HCT116 (cell line): ENCODE data around the gene CYP24A1. TPM values are rescaled to one million over a fixed set of nuclear protein-coding genes. Genes with fewer than 3 reads are reported as not detected.

Experiments
- ATAC-seq: fragments of 200-7000 bp; cut with Tn5 transposase; 2 replicates; pipeline ENCODE4 v1.9.1; 2020; ENCODE audit warnings: mild to moderate bottlenecking, moderate library complexity
- BruUV-seq: library from RNA; stranded (reverse); fragments of 400-500 nt; replicated peaks from 2 replicates; lab custom pipeline; 2021; lab: Mats Ljungman, UMichigan
- CTCF ChIA-PET: fragments of 300-600 bp; sonication (Branson Sonifier 250); formaldehyde crosslinking; loops from one replicate; lab custom pipeline; 2021; ENCODE audit warnings: antibody characterized with exemption; lab: Charles Lee
- POLR2A ChIA-PET: fragments of 300-600, 350-600 bp; sonication (Branson Sonifier 250); formaldehyde crosslinking; loops from one replicate; lab custom pipeline; 2021; ENCODE audit warnings: antibody characterized with exemption; lab: Charles Lee
- RAD21 ChIA-PET, 2 experiments: fragments of 300-600 bp; sonication (Branson Sonifier 250); formaldehyde crosslinking; loops; one replicate each; lab custom pipeline; 2023; ENCODE audit warnings: low total read pairs in 2 of 2; ENCODE audit not compliant: uncharacterized antibody in 2 of 2, unreplicated experiment in 2 of 2, low non-redundant PET in 1 of 2; lab: Charles Lee
- DNase-seq: peaks from one replicate; pipeline ENCODE4 v3.0.0-alpha.2; 2010; ENCODE audit warnings: low read depth, low spot score
- H2AFZ ChIP-seq: fragments of 200-600 bp; shearing (Covaris generic), sonication (generic); 2 replicates; pipeline ENCODE4 v1.6.1; 2017; ENCODE audit warnings: low read depth, mixed run types, mixed read lengths, antibody characterized with exemption, low read length; ENCODE audit not compliant: poor library complexity, severe bottlenecking
- H3K27ac ChIP-seq: 2 replicates; pipeline ENCODE4 v1.5.1; 2012; ENCODE audit warnings: low read depth, low read length
- H3K27me3 ChIP-seq: fragments of 200-600 bp; sonication (generic); 2 replicates; pipeline ENCODE4 v1.6.1; 2016; ENCODE audit warnings: mixed run types, low read length, mixed read lengths; ENCODE audit not compliant: insufficient read depth
- H3K36me3 ChIP-seq, 2 experiments: fragments of 200-500 bp in 1 of 2; fragments of 200-600 bp in 1 of 2; sonication (Bioruptor generic) in 1 of 2; sonication (generic) in 1 of 2; 2 replicates each; pipeline versions ENCODE4 v1.5.1 to v1.6.1; 2014 to 2016; ENCODE audit warnings: low read length in 2 of 2, inconsistent platforms in 1 of 2, mixed read lengths in 1 of 2, mixed run types in 1 of 2; ENCODE audit not compliant: insufficient read depth in 2 of 2, control insufficient read depth in 1 of 2
- H3K4me1 ChIP-seq, 2 experiments: fragments of 200-600 bp in 1 of 2; sonication (generic) in 1 of 2; 2 replicates each; pipeline versions ENCODE4 v1.5.1 to v1.6.1; 2012 to 2017; ENCODE audit warnings: low read length in 2 of 2, inconsistent platforms in 1 of 2, mild to moderate bottlenecking in 1 of 2, mixed read lengths in 1 of 2, mixed run types in 1 of 2, moderate library complexity in 1 of 2; ENCODE audit not compliant: insufficient read depth in 2 of 2, control insufficient read depth in 1 of 2
- H3K4me2 ChIP-seq: fragments of 200-600 bp; sonication (generic); 2 replicates; pipeline ENCODE4 v1.6.1; 2017; ENCODE audit warnings: mixed run types, low read length, mixed read lengths
- H3K4me3 ChIP-seq, 2 experiments: fragments of 200-600 bp in 1 of 2; sonication (generic) in 1 of 2; replicated peaks in 1 of 2; 2 replicates each; pipeline ENCODE4 v1.5.1; 2011 to 2016; ENCODE audit warnings: low read length in 2 of 2, control low read depth in 1 of 2, low read depth in 1 of 2, mild to moderate bottlenecking in 1 of 2, mixed read lengths in 1 of 2, mixed run types in 1 of 2
- H3K79me2 ChIP-seq: fragments of 200-600 bp; sonication (generic); 2 replicates; pipeline ENCODE4 v1.6.1; 2017; ENCODE audit warnings: mild to moderate bottlenecking, mixed run types, low read length, moderate library complexity, mixed read lengths; ENCODE audit not compliant: insufficient read depth
- H3K9ac ChIP-seq: fragments of 200-600 bp; sonication (generic); 2 replicates; pipeline ENCODE4 v1.6.1; 2016; ENCODE audit warnings: low read length, mixed read lengths
- H3K9me2 ChIP-seq: fragments of 200-600 bp; sonication (generic), shearing (Covaris generic); 2 replicates; pipeline ENCODE4 v1.6.1; 2017; ENCODE audit warnings: mixed run types, mild to moderate bottlenecking, moderate library complexity; ENCODE audit not compliant: insufficient read depth
- H3K9me3 ChIP-seq, 2 experiments: fragments of 200-500 bp in 1 of 2; fragments of 200-600 bp in 1 of 2; sonication (Bioruptor generic) in 1 of 2; sonication (generic) in 1 of 2; 2 replicates each; pipeline ENCODE4 v1.6.1; 2014 to 2017; ENCODE audit warnings: low read length in 2 of 2, mixed read lengths in 2 of 2, inconsistent platforms in 1 of 2, low read depth in 1 of 2, mild to moderate bottlenecking in 1 of 2, mixed run types in 1 of 2, moderate library complexity in 1 of 2; ENCODE audit not compliant: control insufficient read depth in 1 of 2, insufficient read depth in 1 of 2
- H4K20me1 ChIP-seq: fragments of 200-600 bp; sonication (generic), shearing (Covaris generic); 2 replicates; pipeline ENCODE4 v1.6.1; 2017; ENCODE audit warnings: mixed run types, mild to moderate bottlenecking, moderate library complexity; ENCODE audit not compliant: insufficient read depth
- ATF3 ChIP-seq: IDR thresholded peaks from 2 replicates; pipeline ENCODE4 v1.6.1; 2012
- CBX3 ChIP-seq: IDR thresholded peaks from 2 replicates; pipeline ENCODE4 v1.6.1; 2012; ENCODE audit warnings: low read depth
- CEBPB ChIP-seq: IDR thresholded peaks from 2 replicates; pipeline ENCODE4 v1.6.1; 2012; ENCODE audit warnings: low read depth
- ELF1 ChIP-seq: IDR thresholded peaks from 2 replicates; pipeline ENCODE4 v1.6.1; 2012; ENCODE audit warnings: low read depth, borderline replicate concordance
- EZH2 ChIP-seq: fragments of 200-600 bp; sonication (generic); IDR thresholded peaks from 2 replicates; pipeline ENCODE4 v1.6.1; 2017; ENCODE audit warnings: antibody characterized with exemption, mixed run types
- JUND ChIP-seq: IDR thresholded peaks from 2 replicates; pipeline ENCODE4 v1.6.1; 2012
- POLR2AphosphoS5 ChIP-seq: IDR thresholded peaks from 2 replicates; pipeline ENCODE4 v1.6.1; 2011; ENCODE audit warnings: mild to moderate bottlenecking, low read depth, low read length, moderate library complexity
- RAD21 ChIP-seq: IDR thresholded peaks from 2 replicates; pipeline ENCODE4 v1.6.1; 2012; ENCODE audit warnings: low read depth, mild to moderate bottlenecking
- SRF ChIP-seq: IDR thresholded peaks from 2 replicates; pipeline ENCODE4 v1.6.1; 2012; ENCODE audit warnings: low read depth
- TCF7L2 ChIP-seq: IDR thresholded peaks from 2 replicates; pipeline ENCODE4 v1.7.0; 2011; ENCODE audit warnings: borderline replicate concordance, inconsistent platforms; ENCODE audit not compliant: insufficient read depth, insufficient read length; ENCODE audit errors: extremely low read depth
- intact Hi-C: fragments of 100-400 bp; cut with micrococcal nuclease; formaldehyde crosslinking; loops from 2 replicates; pipeline ENCODE4 v1.10.0; 2022
- total RNA-seq: library from RNA; stranded (reverse); gene quantifications from one replicate; pipeline ENCODE4 v1.2.1, GENCODE V29; 2021; ENCODE audit not compliant: unreplicated experiment
- TF ChIP-seq, protein P1 (sequence below): IDR thresholded peaks from 2 replicates; pipeline ENCODE4 v1.6.1; 2011; ENCODE audit warnings: mild to moderate bottlenecking, low read length, moderate library complexity; ENCODE audit not compliant: insufficient replicate concordance; ENCODE audit errors: extremely low read depth
- TF ChIP-seq, protein P2 (sequence below): IDR thresholded peaks from 2 replicates; pipeline ENCODE4 v1.6.1; 2012
- TF ChIP-seq, protein P3 (sequence below), 3 experiments: fragments of 200-600 bp in 1 of 3; sonication (generic) in 1 of 3; IDR thresholded peaks in 2 of 3; conservative IDR thresholded peaks in 1 of 3; 2 replicates each; pipeline ENCODE4 v1.5.1; 2012 to 2017; ENCODE audit warnings: low read depth in 2 of 3, low read length in 2 of 3, antibody characterized with exemption in 1 of 3, borderline replicate concordance in 1 of 3, control low read depth in 1 of 3, mild to moderate bottlenecking in 1 of 3, mixed read lengths in 1 of 3, mixed run types in 1 of 3, moderate library complexity in 1 of 3; ENCODE audit not compliant: insufficient read depth in 1 of 3

The CYP24A1 gene
- total RNA-seq, 1 experiment from 2014 or later = 267 TPM

DNA sequence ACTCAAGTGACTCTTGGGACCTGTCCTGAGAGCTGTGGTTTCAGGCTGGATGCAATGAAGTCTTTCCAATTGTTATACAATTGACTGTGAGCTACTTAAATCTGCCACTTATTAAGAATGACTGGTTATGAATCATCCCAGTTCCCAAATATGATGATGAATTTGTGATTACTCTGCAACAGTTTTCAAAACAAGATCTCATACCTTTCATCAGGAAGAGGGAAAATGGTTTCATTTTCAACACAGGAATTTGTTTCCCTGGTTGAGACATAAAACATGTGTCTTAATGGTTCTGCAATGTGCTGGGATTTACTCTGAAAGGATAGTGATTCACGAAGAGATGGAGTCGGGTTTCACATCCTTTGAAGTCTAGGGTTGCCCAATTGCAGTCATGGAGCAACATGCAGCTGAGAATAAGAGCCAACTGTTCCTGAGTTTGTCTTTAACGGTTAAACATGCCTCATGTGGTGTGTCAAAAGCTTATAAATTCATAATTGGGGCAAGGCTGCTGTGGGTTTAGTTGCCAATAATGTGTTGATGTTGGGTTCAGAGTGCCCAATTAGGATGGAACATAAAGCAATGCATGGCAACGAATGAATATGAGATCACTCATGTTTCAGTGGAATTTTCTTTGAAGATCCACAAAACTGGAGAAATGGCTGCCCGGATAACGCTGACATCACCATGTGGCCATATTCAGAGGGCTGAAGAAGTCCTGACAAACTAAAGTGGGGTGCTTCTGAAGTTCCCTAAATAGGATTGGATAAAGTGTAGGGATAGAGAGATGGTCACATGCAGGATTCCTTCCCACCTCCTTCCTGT, 41.0 kb downstream of the CYP24A1 start (continued):
- TF ChIP-seq, protein P1, sequence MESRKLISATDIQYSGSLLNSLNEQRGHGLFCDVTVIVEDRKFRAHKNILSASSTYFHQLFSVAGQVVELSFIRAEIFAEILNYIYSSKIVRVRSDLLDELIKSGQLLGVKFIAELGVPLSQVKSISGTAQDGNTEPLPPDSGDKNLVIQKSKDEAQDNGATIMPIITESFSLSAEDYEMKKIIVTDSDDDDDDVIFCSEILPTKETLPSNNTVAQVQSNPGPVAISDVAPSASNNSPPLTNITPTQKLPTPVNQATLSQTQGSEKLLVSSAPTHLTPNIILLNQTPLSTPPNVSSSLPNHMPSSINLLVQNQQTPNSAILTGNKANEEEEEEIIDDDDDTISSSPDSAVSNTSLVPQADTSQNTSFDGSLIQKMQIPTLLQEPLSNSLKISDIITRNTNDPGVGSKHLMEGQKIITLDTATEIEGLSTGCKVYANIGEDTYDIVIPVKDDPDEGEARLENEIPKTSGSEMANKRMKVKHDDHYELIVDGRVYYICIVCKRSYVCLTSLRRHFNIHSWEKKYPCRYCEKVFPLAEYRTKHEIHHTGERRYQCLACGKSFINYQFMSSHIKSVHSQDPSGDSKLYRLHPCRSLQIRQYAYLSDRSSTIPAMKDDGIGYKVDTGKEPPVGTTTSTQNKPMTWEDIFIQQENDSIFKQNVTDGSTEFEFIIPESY = no peak
- TF ChIP-seq ELF1 (no peak; the same call in 1 of the 2 replicates), ATF3 (no peak), JUND (peak; percentile 82)
- TF ChIP-seq, protein P2, sequence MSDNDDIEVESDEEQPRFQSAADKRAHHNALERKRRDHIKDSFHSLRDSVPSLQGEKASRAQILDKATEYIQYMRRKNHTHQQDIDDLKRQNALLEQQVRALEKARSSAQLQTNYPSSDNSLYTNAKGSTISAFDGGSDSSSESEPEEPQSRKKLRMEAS = peak; percentile 84

GRCh38 chr20:54131675-54132611, 41.8 kb downstream of the CYP24A1 start:
- Histone ChIP-seq H3K4me2 (peak overlapping the region; percentile 42), H3K4me3 (peak overlapping the region in 1 of 2 experiments; percentile 2; a peak in 1 of 4 replicates), H4K20me1 (no peaks in the 10 kb centered on the region), H3K27me3 (no peaks in the 10 kb centered on the region), H3K27ac (peak overlapping the region; percentile 98), H3K9ac (peak overlapping the region; percentile 72), H2AFZ (no peak overlapping the region), H3K4me1 (peaks cover 51 to 80% of the 10 kb centered on the region in 2 experiments), H3K9me2 (no peaks in the 10 kb centered on the region), H3K79me2 (no peaks in the 10 kb centered on the region), H3K9me3 (no peaks in the 10 kb centered on the region; a peak in 1 of 4 replicates), H3K36me3 (peaks cover 0 to 10% of the 10 kb centered on the region in 2 experiments; a peak in 1 of 4 replicates)
- CTCF ChIA-PET = interaction anchor here (2.5 kb wide), 1 partner anchor 28 kb away, joined by 11 read pairs; no protein-coding TSS in a partner anchor
- RAD21 ChIA-PET = interaction anchor here in 1 of 2 experiments (1.1 kb wide), 1 partner anchor 17 kb away, joined by 5 read pairs; no protein-coding TSS in a partner anchor
- DNase-seq = no peak
- no peak for ATAC-seq
- POLR2A ChIA-PET = interaction anchor here (3.0 kb wide), 1 partner anchor 38 kb away, joined by 14 read pairs; no protein-coding TSS in a partner anchor
- intact Hi-C loops = loop anchor here (1.0 kb wide), 1 partner anchor 9 kb away; no protein-coding TSS in a partner anchor
- TSS peak; percentile 80 for BruUV-seq
- TF ChIP-seq POLR2AphosphoS5 = no peak
- no peak for TF ChIP-seq JUND
- TF ChIP-seq SRF = no peak
- TF ChIP-seq CEBPB = no peak
- TF ChIP-seq RAD21 = no peak
- TF ChIP-seq EZH2 = no peak
- no peak for TF ChIP-seq ATF3
- TF ChIP-seq, protein P3, sequence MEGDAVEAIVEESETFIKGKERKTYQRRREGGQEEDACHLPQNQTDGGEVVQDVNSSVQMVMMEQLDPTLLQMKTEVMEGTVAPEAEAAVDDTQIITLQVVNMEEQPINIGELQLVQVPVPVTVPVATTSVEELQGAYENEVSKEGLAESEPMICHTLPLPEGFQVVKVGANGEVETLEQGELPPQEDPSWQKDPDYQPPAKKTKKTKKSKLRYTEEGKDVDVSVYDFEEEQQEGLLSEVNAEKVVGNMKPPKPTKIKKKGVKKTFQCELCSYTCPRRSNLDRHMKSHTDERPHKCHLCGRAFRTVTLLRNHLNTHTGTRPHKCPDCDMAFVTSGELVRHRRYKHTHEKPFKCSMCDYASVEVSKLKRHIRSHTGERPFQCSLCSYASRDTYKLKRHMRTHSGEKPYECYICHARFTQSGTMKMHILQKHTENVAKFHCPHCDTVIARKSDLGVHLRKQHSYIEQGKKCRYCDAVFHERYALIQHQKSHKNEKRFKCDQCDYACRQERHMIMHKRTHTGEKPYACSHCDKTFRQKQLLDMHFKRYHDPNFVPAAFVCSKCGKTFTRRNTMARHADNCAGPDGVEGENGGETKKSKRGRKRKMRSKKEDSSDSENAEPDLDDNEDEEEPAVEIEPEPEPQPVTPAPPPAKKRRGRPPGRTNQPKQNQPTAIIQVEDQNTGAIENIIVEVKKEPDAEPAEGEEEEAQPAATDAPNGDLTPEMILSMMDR (IDR thresholded peaks at IDR 0.05 in 2 of 3, conservative IDR thresholded peaks at IDR 0.05 in 1 of 3; ENCODE audit: borderline replicate concordance in 1 of 3, insufficient read depth in 1 of 3, low read depth in 2 of 3, low read length in 2 of 3) = no peak
- TF ChIP-seq CBX3 = no peak
- TF ChIP-seq, protein P2 = no peak
- no peak for TF ChIP-seq TCF7L2
